ENCODE measurements around the gene GATM.

GATM gene

GRCh38 chr15:45378149-45378912 is at the start of gene GATM:
Gene GATM, minus strand, starts transcription at chr15:45378544. Its CDS starts 91 bp downstream, at chr15:45378453.
- peak; percentile 11 for DNase-seq

GRCh38 chr15:45427085-45427484 is 48.7 kb upstream of the GATM start:
- DNase-seq, result no peak

- DNase-seq, result no peak
Measured at GRCh38 chr15:45425135-45425534, 46.8 kb upstream of the GATM start.

GRCh38 chr15:45424429-45424828 is 46.1 kb upstream of the GATM start:
- DNase-seq, result no peak

- DNase-seq, result no peak
Measured at GRCh38 chr15:45417303-45417950, 39.1 kb upstream of the GATM start.

GRCh38 chr15:45414215-45414885 is 36.0 kb upstream of the GATM start:
- no peak for DNase-seq

GRCh38 chr15:45409596-45409995 is 31.3 kb upstream of the GATM start:
- no peak for DNase-seq

- no peak for DNase-seq
Measured at GRCh38 chr15:45407786-45408185, 29.4 kb upstream of the GATM start.

- DNase-seq, result peak; percentile 30
Measured at GRCh38 chr15:45402955-45403877, 24.9 kb upstream of the GATM start.

- DNase-seq, result peak; percentile 95
Measured at GRCh38 chr15:45402162-45402954, 24.0 kb upstream of the GATM start.

- DNase-seq, result peak; percentile 10
Measured at GRCh38 chr15:45401665-45402161, 23.4 kb upstream of the GATM start.

GRCh38 chr15:45399381-45400212 is 21.3 kb upstream of the GATM start:
- no peak for DNase-seq

GRCh38 chr15:45397116-45397665 is 18.8 kb upstream of the GATM start:
- DNase-seq, result no peak

- no peak for DNase-seq
Measured at GRCh38 chr15:45395943-45396342, 17.6 kb upstream of the GATM start.

- DNase-seq, result no peak
Measured at GRCh38 chr15:45394681-45395080, 16.3 kb upstream of the GATM start.

GRCh38 chr15:45393851-45394250 is 15.5 kb upstream of the GATM start:
- DNase-seq, result no peak

GRCh38 chr15:45392584-45392855 is 14.2 kb upstream of the GATM start:
- no peak for DNase-seq

- no peak for DNase-seq
Measured at GRCh38 chr15:45391746-45392583, 13.6 kb upstream of the GATM start.

GRCh38 chr15:45389351-45389750 is 11.0 kb upstream of the GATM start:
- no peak for DNase-seq

All from NCI-H146 (cell line).